Posterior cingulate gyrus (tissue), 11 donors: ENCODE measurements around the gene BCHE.
A peak's percentile ranks its signal among the peaks of the same experiment; 100 is the strongest.

Source experiments
- DNase-seq, 10 donors: peaks; one replicate each; pipeline versions ENCODE4 v3.0.0 to v3.0.0-alpha.2; 2020 to 2021; ENCODE audit warnings: mixed read lengths in 3 of 10
- intact Hi-C: fragments of 100-400 bp; cut with DNase I; formaldehyde crosslinking; loops from one replicate; pipeline ENCODE4 v1.15.1; 2023

Gene BCHE

DNA sequence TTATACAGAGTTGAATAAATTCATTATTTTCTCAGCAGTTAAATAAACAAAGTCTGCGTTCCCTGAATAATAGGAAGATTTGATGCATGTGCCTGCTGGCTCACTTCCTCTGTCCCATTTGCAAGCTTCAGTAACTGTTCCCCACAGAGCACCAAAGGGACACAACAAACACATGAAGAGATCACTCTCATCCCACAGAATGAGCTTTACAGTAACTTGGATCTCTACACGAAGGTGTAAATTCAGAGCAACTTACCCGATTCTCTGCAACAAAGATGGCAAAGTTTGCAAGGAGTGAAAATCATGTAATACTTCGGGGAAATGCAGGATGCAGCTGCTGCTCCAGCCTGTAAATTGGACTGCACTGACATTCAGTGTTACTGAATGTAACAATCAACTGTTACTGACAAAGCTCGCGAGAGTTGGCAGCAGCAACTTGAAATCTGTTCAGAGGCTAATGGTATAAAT is at the start of gene BCHE:
Gene BCHE (minus strand): TSS at position 366 of the 468 bp plus-strand sequence. CDS start 6,390 bp downstream, outside the sequence.
- DNase-seq: peak in 5 of 10 donors; percentile 8 to 35 (median 19)
- intact Hi-C loops: no loop called here

DNA sequence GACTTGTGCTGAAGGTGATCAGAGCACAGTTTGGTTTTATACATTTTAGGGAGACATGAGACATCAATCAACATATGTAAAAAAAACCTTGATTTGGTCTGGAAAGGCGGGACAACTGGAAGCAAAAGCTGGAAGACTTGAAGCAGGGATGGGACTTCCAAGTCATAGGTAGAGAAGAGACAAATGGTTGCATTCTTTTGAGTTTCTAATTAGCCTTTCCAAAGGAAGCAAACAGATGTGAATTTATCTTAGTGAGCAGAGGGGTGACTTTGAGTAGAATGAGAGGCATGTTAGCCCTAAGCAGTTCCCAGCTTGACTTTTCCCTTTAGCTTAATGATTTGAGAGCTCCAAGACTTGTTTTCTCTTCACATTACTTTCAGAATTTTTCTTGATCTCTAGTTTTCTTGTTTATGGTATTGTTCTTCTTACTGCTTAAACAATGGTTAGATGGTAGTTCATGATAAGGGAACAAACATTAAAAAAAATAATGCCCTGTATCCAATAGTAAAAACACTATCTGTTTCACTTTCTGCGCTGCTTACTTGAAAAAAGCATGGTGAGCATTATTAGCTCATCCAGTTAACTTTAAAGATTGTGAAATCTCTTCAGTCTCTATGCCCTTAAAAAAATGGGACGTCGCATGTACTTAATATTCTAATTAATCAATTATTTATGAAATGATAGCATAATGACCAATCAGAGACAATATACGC is 48.5 kb upstream of the BCHE start:
- no peak for DNase-seq
- intact Hi-C loops: no loop called here

DNA sequence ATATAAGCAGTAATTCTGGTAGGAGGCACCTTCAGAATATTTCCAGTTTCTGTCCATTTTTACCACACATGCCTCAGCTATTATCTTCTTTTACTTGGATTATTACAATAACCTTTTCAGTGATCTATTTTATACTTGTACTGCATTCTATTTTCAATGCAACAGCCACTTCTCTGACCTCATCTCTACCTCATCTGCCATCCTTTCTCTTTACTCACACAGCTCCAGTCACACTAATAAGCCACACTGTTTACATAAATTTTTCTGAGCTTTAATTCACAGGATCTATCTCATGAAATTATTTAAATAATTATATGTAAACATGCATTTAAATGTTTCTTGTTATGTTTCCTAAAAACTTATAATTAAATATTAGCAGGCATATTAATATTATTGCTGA is 47.3 kb upstream of the BCHE start:
- DNase-seq: no peak
- intact Hi-C loops: no loop called here

DNA sequence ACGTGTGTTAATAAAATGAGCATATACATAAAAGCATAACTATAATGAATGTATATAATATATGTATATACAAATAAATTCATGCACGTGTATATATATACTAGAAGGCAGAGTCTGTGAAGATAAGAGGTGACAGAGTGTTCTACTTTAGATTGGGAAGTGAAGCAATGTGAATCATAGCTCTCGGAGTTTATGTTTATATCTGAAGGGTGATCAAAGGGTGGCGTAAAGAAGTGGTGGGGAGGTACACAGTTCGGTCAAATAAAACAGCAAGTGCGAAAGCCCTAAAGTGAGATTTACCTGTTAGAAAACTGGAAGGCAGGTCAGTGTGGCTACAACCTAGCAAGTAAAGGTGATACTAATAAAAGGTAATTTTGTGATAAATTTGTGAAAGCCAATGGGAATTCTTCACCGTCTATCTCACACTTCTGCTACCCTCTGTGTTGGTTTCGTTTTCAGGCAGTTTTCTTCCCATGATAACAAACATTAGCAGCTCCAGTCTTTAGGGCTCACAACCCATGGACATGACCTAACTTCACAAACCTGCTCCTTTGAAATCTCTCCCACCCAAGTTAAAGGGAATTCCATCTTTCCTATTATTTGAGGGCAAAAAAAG is 46.7 kb upstream of the BCHE start:
- DNase-seq: no peak
- intact Hi-C loops: no loop called here

DNA sequence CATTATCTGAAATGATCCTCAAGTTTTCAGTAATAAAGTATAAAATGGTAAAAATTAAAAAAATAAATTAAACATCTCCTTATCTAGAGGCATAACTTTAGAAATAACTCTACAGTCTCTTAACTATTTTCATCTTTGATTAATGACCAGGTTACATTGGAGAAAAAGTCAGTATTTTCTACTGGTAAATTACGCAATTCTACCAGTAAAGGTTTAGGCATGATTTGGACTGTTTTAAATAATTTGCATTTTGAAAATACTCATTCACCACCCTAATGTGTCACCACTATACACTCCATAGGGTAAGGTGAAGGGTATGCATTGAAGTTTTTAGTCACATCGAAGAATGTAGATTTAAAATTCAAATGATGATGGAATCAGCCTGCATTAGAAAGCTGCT is 45.9 kb upstream of the BCHE start:
- intact Hi-C loops: no loop called here
- DNase-seq: no peak

DNA sequence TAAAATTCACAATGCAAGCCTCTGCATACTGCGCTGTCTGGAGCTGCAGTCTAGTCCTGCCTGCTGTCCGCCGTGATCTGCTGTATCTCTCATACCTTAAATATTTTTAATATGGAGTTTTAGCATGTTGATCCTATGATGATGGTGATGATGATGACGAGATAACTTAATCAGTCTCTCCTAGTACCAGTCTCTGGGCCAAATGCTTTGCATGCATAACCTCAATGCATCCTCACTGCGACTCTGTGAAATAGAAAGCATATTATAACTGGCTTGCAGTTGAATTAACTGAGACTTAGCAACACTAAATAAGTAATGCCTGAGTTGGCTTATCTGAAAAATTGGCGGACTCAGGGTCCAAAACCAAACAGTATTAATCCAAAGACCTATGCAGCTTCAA is 38.4 kb upstream of the BCHE start:
- intact Hi-C loops: no loop called here

DNA sequence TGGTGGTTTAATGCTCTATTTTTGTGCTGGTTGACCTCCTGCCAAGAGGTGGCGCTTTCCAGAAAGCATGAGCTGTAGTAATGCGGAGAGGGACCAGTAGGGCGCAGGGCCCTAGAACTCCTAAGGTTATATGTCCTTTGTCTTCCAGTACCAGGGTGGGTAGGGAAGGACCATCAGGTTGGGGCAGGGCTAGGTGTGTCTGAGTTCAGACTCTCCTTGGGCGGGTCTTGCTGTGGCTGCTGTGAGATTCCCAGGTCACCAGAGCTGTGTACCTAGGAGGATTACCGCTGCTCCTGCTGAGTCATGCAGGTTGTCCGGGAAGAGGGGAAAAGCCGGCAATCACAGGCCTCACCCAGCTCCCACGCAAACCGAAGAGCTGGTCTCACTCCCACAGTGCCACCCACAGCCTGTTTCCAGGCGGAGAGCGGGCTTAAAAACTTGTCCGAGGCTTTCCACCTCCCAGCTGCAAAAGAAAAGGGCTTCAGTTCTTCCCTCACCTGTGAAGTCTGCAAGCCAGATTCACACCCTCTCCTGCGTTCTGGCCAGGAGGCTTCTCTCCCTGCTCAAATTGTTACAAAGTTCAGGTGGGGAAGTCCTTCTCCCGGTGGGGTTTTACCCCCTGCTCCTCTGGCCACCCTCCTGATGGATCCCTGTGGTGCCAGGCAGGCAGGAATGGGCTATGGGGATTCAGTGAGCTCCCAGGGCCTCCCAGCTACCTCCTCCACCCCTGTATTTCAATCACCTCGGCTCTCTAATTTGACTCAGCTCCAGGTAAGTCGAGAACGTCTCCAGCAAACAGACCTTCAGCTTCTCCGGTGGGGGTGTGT is 37.7 kb upstream of the BCHE start:
- intact Hi-C loops: no loop called here
- peak in 2 of 10 donors; percentile 52 to 81 for DNase-seq

More for the DNA sequence above, 38.4 kb upstream of the BCHE start:
- no peak for DNase-seq

DNA sequence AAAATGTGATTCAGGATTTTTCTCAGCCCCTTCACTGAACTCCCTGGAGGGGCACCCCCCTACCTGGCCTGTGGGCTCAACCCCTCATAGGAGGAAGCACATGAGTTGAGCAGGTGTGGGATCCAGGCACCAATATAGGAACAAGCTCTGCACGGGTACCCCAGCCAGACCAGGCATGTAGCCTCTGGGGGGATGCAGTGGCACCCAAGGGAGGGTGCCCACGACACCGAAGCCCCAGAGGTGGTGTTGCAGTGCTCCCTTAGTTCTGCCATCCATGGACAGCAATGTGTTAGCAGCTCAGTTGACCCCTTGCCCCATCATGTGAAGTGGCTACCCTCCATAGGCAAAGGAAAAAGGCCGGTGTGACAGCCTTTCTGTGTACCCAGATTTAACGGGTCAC is 30.9 kb upstream of the BCHE start:
- DNase-seq: peak in 2 of 10 donors; percentile 55 to 61
- intact Hi-C loops: no loop called here

DNA sequence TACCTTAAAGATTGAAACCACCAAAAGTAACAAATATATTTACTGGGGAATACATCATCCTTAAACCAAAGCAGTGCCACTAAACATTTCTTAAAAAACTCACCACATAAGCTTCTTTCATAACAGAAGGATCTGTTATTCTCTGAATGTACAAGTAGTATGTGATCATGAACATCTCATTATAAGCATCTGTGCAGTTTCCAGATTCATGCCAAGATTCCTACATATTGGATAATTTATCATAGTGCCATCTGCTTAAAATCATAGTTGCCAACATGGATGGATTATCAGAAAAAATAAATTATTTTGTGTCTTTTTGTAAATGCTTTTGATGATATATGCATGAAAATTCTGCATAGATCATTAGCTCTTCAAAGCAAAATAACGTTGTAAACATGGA is 21.8 kb upstream of the BCHE start:
- DNase-seq: no peak
- intact Hi-C loops: loop anchor here (10.0 kb wide), 1 partner anchor 1486 kb away; no protein-coding TSS in a partner anchor

DNA sequence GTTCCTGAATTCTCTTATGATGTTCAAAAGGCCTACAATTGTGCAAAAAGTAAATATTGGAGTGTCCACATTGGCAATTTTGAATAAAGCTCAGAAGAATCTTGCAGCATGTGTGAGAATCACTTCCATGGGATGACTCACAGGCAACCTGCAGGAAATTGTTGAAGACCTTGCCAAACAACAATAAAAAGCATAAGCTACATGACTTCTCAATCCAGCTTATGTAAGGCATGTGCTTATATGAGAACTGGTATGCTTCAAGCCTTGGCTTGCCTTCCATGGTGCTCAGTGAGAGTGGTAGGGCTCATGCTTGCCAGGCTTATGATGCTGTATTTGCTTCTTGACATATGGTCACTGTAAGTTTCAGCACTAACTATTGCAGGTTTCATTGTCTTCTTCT is 18.4 kb upstream of the BCHE start:
- intact Hi-C loops: loop anchor here (10.0 kb wide), 1 partner anchor 1489 kb away; no protein-coding TSS in a partner anchor
- peak in 1 of 10 donors; percentile 42 for DNase-seq

DNA sequence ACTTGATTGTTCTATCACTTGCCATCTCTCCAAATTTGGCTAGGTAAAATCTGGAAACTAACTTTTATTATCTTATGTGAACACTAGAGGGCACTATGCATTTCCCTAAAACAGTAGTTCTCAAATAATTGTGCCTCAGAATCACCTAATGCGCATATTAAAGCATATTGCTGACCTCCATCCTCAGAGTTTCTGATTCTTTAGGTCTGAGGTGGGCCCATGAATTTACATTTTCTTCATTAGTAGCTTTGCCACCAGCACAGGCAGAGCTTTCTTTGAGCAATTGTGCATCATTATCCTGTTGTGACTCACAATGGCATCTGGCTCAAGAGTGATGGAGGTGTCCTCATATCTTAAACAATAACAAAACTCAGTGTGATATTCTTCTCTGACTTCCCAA is 17.5 kb upstream of the BCHE start:
- intact Hi-C loops: loop anchor here (10.0 kb wide), 1 partner anchor 1490 kb away; no protein-coding TSS in a partner anchor
- DNase-seq: no peak

DNA sequence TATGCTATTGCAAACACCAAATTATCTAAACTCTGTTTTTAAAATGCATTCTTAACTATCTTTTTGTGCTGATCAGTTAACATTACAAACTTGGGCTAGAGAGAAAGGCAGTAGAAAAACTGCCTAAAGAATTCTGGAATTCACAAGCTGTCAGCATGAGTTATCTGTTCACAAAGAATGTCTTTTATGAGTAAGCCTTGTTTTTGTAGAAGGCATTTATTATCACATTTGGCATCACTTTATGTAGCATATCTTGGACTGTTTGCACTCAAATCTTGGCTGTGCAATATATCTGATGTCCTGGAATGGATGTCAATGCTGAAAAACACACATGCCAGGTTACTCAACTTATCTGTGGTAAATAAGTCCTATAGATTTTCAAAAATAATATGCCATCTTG is 15.5 kb upstream of the BCHE start:
- intact Hi-C loops: loop anchor here (10.0 kb wide), 1 partner anchor 1492 kb away; no protein-coding TSS in a partner anchor
- no peak for DNase-seq

DNA sequence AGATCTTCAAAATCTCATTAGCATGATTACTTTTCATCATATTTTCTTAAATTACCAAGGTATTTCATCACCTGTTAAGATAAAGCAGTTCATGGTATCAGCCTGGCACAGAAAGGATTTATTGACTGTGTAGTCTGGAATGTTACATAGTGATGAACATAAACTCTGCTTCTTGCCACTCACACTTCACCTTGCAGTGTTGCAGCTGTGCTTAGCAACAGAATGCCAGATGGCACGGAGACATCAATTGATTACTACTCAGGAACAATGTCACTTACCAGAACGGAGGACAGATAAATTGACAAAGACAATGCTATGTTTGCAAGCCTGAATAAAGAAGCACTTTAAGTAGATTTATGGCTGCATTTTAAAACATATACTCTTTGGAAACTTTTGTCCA is 15.0 kb upstream of the BCHE start:
- no peak for DNase-seq
- intact Hi-C loops: loop anchor here (10.0 kb wide), 1 partner anchor 1493 kb away; no protein-coding TSS in a partner anchor

DNA sequence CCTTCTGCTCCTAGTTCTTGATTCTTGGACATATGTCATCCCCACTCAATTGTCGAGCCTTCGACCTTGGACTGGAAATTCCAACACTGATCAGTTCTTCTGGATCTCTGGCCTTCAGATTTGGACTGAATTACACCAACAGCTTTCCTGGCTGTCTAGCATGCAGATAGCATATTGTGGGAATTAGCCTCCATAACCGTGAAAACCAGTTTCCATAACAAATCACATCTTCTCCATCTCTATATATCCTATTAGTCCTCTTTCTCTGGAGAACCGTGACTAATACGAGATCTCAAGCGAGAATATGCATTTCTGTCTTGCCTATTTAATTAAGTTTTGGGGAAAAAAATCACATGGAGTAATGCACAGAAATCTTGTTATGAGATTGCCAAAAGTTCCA is 8.8 kb upstream of the BCHE start:
- intact Hi-C loops: no loop called here
- DNase-seq: no peak

DNA sequence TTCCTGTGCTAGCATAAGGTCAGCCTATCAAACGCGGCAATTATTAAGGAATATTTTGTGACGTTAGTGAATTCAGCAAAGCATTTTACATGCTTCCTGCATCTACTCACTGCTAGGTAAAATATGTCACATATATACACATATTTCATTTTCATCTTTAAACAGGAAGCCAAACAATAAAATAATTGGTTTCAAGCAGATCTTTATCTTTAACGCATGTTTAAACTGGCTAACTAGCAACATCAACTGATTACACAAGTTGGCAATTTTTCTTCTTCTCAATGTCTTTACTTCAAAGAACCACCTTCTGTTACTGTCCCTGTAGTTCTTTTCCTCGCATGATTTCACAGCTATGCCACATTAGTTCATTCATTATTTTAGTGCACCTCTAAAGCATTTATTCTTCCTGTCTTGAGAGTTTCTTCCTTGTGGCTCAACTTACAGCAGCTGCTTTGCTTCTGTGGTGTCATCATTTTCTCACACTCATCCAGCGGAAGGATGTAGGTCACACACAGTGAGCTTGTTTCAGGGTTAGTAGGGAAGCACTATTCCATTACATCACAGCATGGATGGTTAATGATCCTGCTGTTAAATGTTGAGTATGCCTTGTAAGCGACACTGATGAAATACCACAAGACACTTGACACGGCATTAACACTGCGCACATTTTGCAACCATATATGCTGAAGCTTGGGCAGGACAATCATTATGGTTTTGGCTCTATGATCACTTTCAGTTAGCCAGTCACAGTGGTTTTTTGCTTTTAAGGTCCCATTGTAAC is 2.3 kb upstream of the BCHE start:
- intact Hi-C loops: no loop called here
- DNase-seq: no peak

DNA sequence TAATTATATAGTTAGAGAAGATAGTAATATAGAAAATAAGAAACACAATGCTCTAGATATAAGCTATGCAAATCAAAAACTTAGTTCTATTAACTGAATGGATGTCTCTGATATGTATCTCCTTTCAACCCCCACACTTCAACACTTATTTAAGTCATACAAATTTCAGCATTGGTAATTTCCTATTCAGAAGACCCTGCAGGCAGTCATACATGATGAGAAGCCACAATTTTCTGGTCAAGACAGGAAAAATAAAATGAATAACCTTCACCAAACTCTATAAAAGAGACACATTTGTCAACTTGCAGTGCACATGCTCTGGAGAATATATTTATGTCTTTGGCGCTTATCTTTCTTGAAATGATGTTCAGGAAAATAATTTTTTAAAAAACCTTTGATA is 578 bp upstream of the BCHE start:
- intact Hi-C loops: no loop called here
- DNase-seq: no peak

DNA sequence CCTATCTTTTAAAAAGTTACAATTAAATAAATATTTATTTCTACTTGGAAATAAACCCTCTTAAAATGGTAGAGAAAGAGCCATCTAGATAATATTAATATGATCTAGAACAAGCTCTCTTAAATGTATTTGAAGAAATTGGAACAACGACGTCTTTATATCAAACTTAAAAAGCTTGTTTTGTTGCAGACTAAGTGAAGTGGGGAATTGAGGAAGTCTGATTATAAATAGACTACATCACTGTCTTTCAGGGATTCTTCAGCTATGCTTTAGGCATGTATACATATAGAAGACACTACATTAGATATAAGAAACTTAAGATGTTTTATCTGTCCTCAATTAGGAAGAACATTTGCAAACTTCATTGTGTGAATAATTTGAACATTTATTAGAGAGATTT is 1.8 kb downstream of the BCHE start:
- no peak for DNase-seq

DNA sequence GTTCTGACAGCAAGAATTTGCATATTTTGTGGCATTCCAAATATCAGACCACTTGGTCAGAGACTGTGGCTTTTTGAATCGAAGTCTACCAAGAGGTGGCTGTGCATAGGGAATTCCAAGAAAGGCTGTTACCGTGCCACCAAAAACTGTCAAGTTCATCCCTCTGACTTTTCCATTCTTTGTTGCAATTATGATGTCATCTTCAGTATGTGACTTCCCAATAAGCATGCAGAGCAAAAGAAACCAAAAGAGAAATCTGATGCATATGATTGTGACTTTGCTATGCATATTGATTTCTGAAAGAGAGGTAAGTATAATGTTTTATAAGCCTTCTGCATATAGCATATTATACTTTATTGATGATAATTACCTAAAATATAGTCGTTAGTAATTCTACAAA is 6.5 kb downstream of the BCHE start:
- intact Hi-C loops: no loop called here
- DNase-seq: no peak

More for the DNA sequence above, 1.8 kb downstream of the BCHE start:
- intact Hi-C loops: no loop called here

DNA sequence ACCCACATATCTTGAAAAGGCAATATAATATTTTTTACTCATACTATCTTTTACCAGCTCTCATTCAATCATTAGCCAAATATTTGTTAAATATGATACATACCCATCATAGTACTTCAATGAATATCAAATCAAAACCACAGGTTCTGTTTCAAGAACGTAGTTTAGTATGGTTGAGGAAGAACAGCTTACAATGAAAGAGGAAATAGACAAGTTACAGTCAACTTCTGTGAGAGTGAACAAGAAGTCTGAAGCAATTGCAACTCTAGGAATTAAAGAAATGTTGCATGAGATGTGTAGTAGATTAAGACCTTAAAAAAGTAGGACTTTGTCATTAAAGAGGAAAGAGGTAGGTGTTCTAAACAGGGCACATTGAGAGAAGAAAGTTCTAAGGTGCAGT is 9.3 kb downstream of the BCHE start:
- DNase-seq: no peak
- intact Hi-C loops: no loop called here

DNA sequence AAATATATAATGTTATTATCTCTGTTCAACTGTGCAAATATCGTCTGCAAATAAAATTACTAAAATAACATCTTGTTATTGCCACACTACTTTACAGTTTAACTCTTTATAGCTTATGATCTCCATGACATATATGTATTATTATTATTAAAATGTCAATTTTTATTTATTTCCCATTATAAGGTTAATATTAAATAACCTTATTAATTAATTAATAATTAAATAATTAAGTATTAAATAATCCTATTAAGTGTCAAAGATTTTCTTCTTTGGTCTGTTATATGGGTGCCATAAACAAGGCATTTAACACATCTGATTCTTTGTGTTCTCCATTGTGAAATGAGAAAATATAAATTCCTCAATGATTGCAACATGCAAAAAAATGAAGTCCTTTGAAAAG is 10.0 kb downstream of the BCHE start:
- no peak for DNase-seq
- intact Hi-C loops: no loop called here
